ENCODE measurements around the gene WARS2.

- TF ChIP-seq POLR2AphosphoS5 (IDR thresholded peaks at IDR 0.05) (no peak), CTCF (IDR thresholded peaks at IDR 0.05) (no peak), POLR2A (IDR thresholded peaks at IDR 0.05) (no peak)
These were observed 148.1 kb downstream of the WARS2 start for GRCh38 chr1:118992237-118992825.

Measured in sigmoid colon (tissue), 4 donors.